ENCODE data around the gene CIB4.

- no peak for TF ChIP-seq POLR2AphosphoS5 (IDR thresholded peaks at IDR 0.05; ENCODE audit: control insufficient read depth, insufficient read depth, low read depth, low read length)
- TF ChIP-seq CTCF (IDR thresholded peaks at IDR 0.05 in 2 of 3, conservative IDR thresholded peaks at IDR 0.05 in 1 of 3; ENCODE audit: insufficient read depth in 2 of 3, low read depth in 1 of 3, low read length in 3 of 3), result no peak
- TF ChIP-seq ARHGAP35 (IDR thresholded peaks at IDR 0.05; ENCODE audit: partially characterized antibody), result no peak
- TF ChIP-seq IRF1 (CRISPR knock-in tag; IDR thresholded peaks at IDR 0.05; ENCODE audit: borderline replicate concordance), result no peak
- TF ChIP-seq RHOXF2B (CRISPR knock-in tag; conservative IDR thresholded peaks at IDR 0.05), result no peak
These were observed 50.1 kb downstream of the CIB4 start for GRCh38 chr2:26590980-26591618.
